Spleen (tissue), 7 donors: ENCODE data around the gene ODAD2.

Experiments used
- CTCF ChIP-seq, 11 experiments: fragments of 200-600 bp in 7 of 11; fragments of 450-650 bp in 4 of 11; sonication (generic) in 4 of 11; IDR thresholded peaks in 8 of 11; conservative IDR thresholded peaks in 3 of 11; 1 replicate in 7 of 11; 2 replicates in 4 of 11; pipeline versions ENCODE4 v1.4.0 to v1.8.0; 2016 to 2021; ENCODE audit warnings: antibody characterized with exemption in 11 of 11, inconsistent platforms in 4 of 11, mild to moderate bottlenecking in 1 of 11
- POLR2A ChIP-seq, 3 donors: fragments of 450-650 bp; IDR thresholded peaks; one replicate each; pipeline ENCODE4 v1.5.1; 2017; ENCODE audit warnings: antibody characterized with exemption in 3 of 3, mild to moderate bottlenecking in 1 of 3
- donor health status: DM: no; HTN: no; CAD: no; lungs with moderate emphysema.
- donor health status: DM: no; HTN: no; CAD: no.
- donor health status: DM: no; HTN: no; CAD: no.

- TF ChIP-seq CTCF (IDR thresholded peaks at IDR 0.05 in 8 of 11, conservative IDR thresholded peaks at IDR 0.05 in 3 of 11) (no peak), POLR2A (IDR thresholded peaks at IDR 0.05) (no peak)
Measured at GRCh38 chr10:27959093-27959715, 39.7 kb downstream of the ODAD2 start.
